Gastrocnemius medialis (tissue), 4 donors: Measurements from ENCODE around the gene HLX.

Experiments used
- CTCF ChIP-seq, 5 experiments: fragments of 450-650 bp in 3 of 5; fragments of 200-600 bp in 2 of 5; sonication (generic) in 2 of 5; IDR thresholded peaks in 4 of 5; conservative IDR thresholded peaks in 1 of 5; 1 replicate in 4 of 5; 2 replicates in 1 of 5; pipeline ENCODE4 v1.5.1; 2016 to 2019; ENCODE audit warnings: antibody characterized with exemption in 5 of 5, mild to moderate bottlenecking in 3 of 5, moderate library complexity in 3 of 5
- POLR2A ChIP-seq, 2 donors: fragments of 450-650 bp; IDR thresholded peaks; one replicate each; pipeline ENCODE4 v1.6.1; 2017; ENCODE audit warnings: antibody characterized with exemption in 2 of 2, mild to moderate bottlenecking in 2 of 2, moderate library complexity in 2 of 2

- TF ChIP-seq CTCF (IDR thresholded peaks at IDR 0.05 in 4 of 5, conservative IDR thresholded peaks at IDR 0.05 in 1 of 5) (peak in 1 of 5 experiments; percentile 17), POLR2A (IDR thresholded peaks at IDR 0.05) (no peak)
These were observed 492 bp downstream of the HLX start for GRCh38 chr1:220879509-220880361.
